ENCODE measurements around the gene CYP2A13. TPM values are rescaled to one million over a fixed set of nuclear protein-coding genes. Genes with fewer than 3 reads are reported as not detected.

CYP2A13 gene
- polyA plus RNA-seq, 1 donor from 2014 or later, result not detected

DNA sequence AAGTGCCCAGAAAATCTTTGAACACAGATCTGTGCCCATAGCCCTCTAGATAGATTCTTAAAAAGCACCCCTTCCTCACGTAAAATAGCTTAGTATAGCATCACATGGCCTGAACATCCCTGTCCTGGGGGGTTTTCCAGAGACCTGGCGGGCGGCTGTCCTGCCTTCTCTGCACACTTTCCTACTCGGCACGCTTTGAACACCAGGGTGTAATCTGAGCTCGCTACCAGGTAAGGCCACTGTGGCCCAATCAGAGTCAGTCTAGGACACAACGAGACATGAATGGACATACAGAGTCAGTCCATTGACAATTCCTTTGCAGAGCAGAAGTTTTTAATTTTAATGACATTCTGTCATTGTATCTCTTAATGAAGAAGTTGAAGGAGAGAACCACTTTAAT lies 8.1 kb downstream of the CYP2A13 start:
- Histone ChIP-seq H2AFZ (ENCODE audit: low read depth, low read length) (no peak overlapping the region), H3K4me3 (ENCODE audit: low read length) (no peak overlapping the region), H3K9ac (ENCODE audit: low read length) (no peak overlapping the region), H4K20me1 (ENCODE audit: insufficient read depth) (no peaks in the 10 kb centered on the region), H3K9me2 (ENCODE audit: insufficient read depth, low read length) (no peaks in the 10 kb centered on the region), H3K36me3 (ENCODE audit: insufficient read depth, low read length) (no peaks in the 10 kb centered on the region), H3F3A (ENCODE audit: insufficient read depth, low read length, poor library complexity, severe bottlenecking) (no peaks in the 10 kb centered on the region), H3K79me2 (replicated peaks; ENCODE audit: insufficient read depth, low read length) (no peaks in the 10 kb centered on the region), H3K27ac (ENCODE audit: low read length) (no peak overlapping the region), H3K27me3 (ENCODE audit: insufficient read depth, low read depth, low read length) (no peaks in the 10 kb centered on the region), H3K9me3 (ENCODE audit: low read length) (no peaks in the 10 kb centered on the region), H3K4me2 (ENCODE audit: low read length) (no peak overlapping the region)
- TF ChIP-seq EP300 (conservative IDR thresholded peaks at IDR 0.05; ENCODE audit: poor library complexity, severe bottlenecking) (no peak), MXI1 (conservative IDR thresholded peaks at IDR 0.05; ENCODE audit: poor library complexity, severe bottlenecking) (no peak), POLR2AphosphoS5 (IDR thresholded peaks at IDR 0.05) (no peak), EZH2 (IDR thresholded peaks at IDR 0.05; ENCODE audit: borderline replicate concordance, insufficient read depth, low read length, poor library complexity, severe bottlenecking) (no peak), RAD21 (conservative IDR thresholded peaks at IDR 0.05) (no peak), SMC3 (conservative IDR thresholded peaks at IDR 0.05; ENCODE audit: poor library complexity) (no peak), TAF1 (IDR thresholded peaks at IDR 0.05; ENCODE audit: low read depth) (no peak), REST (IDR thresholded peaks at IDR 0.05; ENCODE audit: borderline replicate concordance) (no peak)
- TF ChIP-seq, protein P1, sequence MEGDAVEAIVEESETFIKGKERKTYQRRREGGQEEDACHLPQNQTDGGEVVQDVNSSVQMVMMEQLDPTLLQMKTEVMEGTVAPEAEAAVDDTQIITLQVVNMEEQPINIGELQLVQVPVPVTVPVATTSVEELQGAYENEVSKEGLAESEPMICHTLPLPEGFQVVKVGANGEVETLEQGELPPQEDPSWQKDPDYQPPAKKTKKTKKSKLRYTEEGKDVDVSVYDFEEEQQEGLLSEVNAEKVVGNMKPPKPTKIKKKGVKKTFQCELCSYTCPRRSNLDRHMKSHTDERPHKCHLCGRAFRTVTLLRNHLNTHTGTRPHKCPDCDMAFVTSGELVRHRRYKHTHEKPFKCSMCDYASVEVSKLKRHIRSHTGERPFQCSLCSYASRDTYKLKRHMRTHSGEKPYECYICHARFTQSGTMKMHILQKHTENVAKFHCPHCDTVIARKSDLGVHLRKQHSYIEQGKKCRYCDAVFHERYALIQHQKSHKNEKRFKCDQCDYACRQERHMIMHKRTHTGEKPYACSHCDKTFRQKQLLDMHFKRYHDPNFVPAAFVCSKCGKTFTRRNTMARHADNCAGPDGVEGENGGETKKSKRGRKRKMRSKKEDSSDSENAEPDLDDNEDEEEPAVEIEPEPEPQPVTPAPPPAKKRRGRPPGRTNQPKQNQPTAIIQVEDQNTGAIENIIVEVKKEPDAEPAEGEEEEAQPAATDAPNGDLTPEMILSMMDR (IDR thresholded peaks at IDR 0.05; ENCODE audit: poor library complexity, severe bottlenecking), result no peak

- Histone ChIP-seq H3K9me2 (ENCODE audit: insufficient read depth, low read length) (no peaks in the 10 kb centered on the region), H3K9ac (ENCODE audit: low read length) (no peak overlapping the region), H3K27me3 (ENCODE audit: insufficient read depth, low read depth, low read length) (no peaks in the 10 kb centered on the region), H2AFZ (ENCODE audit: low read depth, low read length) (no peak overlapping the region), H3K4me3 (ENCODE audit: low read length) (no peak overlapping the region), H3F3A (ENCODE audit: insufficient read depth, low read length, poor library complexity, severe bottlenecking) (no peaks in the 10 kb centered on the region), H4K20me1 (ENCODE audit: insufficient read depth) (no peaks in the 10 kb centered on the region), H3K27ac (ENCODE audit: low read length) (no peak overlapping the region), H3K9me3 (ENCODE audit: low read length) (no peaks in the 10 kb centered on the region), H3K79me2 (replicated peaks; ENCODE audit: insufficient read depth, low read length) (no peaks in the 10 kb centered on the region), H3K4me2 (ENCODE audit: low read length) (no peak overlapping the region), H3K36me3 (ENCODE audit: insufficient read depth, low read length) (no peaks in the 10 kb centered on the region)
- TF ChIP-seq TAF1 (IDR thresholded peaks at IDR 0.05; ENCODE audit: low read depth) (no peak), RAD21 (conservative IDR thresholded peaks at IDR 0.05) (no peak), POLR2AphosphoS5 (IDR thresholded peaks at IDR 0.05) (no peak), SMC3 (conservative IDR thresholded peaks at IDR 0.05; ENCODE audit: poor library complexity) (no peak), REST (IDR thresholded peaks at IDR 0.05; ENCODE audit: borderline replicate concordance) (no peak), MXI1 (conservative IDR thresholded peaks at IDR 0.05; ENCODE audit: poor library complexity, severe bottlenecking) (no peak), EP300 (conservative IDR thresholded peaks at IDR 0.05; ENCODE audit: poor library complexity, severe bottlenecking) (no peak), EZH2 (IDR thresholded peaks at IDR 0.05; ENCODE audit: borderline replicate concordance, insufficient read depth, low read length, poor library complexity, severe bottlenecking) (no peak)
- TF ChIP-seq, protein P1 (IDR thresholded peaks at IDR 0.05; ENCODE audit: poor library complexity, severe bottlenecking), result no peak
Observed at GRCh38 chr19:41097302-41097701, 9.1 kb downstream of the CYP2A13 start.

Measured in neural cell (in vitro differentiated cells).